K562 (cell line): ENCODE data around the gene SND1. TPM values are rescaled to one million over a fixed set of nuclear protein-coding genes. Genes with fewer than 3 reads are reported as not detected.

Experiments
- BCOR ChIP-seq: fragments of 450-650 bp; IDR thresholded peaks from 2 replicates; pipeline ENCODE4 v1.6.1; 2016
- CCNT2 ChIP-seq: IDR thresholded peaks from 2 replicates; pipeline ENCODE4 v1.6.1; 2011; ENCODE audit warnings: borderline replicate concordance, low read depth, mild to moderate bottlenecking, moderate library complexity, mixed read lengths, low read length; ENCODE audit not compliant: insufficient read length; ENCODE audit errors: extremely low read depth
- CHD4 ChIP-seq: fragments of 200-600 bp; sonication (generic); IDR thresholded peaks from 3 replicates; pipeline ENCODE4 v1.6.1; 2012; ENCODE audit warnings: low read depth, mild to moderate bottlenecking, mixed read lengths, low read length, inconsistent platforms; ENCODE audit not compliant: insufficient read depth, insufficient replicate concordance, poor library complexity, severe bottlenecking
- EP300 ChIP-seq: IDR thresholded peaks from 2 replicates; pipeline ENCODE4 v1.6.1; 2012; ENCODE audit warnings: low read length, improper control_type of control experiment
- ETV1 ChIP-seq: fragments of 450-650 bp; conservative IDR thresholded peaks from 2 replicates; pipeline ENCODE4 v1.6.1; 2016; ENCODE audit warnings: missing genetic modification characterization, control low read depth, low read depth, missing compliant biosample characterization
- GATAD2A ChIP-seq: fragments of 450-650 bp; IDR thresholded peaks from 2 replicates; pipeline ENCODE4 v1.6.1; 2017
- HIVEP1 ChIP-seq: fragments of 250-450 bp; sonication (Bioruptor Pico); IDR thresholded peaks from 2 replicates; pipeline ENCODE4 v1.4.0; 2020; ENCODE audit warnings: mild to moderate bottlenecking
- HLTF ChIP-seq: fragments of 450-650 bp; IDR thresholded peaks from 2 replicates; pipeline ENCODE4 v1.6.1; 2016
- NCOR1 ChIP-seq: fragments of 450-650 bp; IDR thresholded peaks from 2 replicates; pipeline ENCODE4 v1.6.1; 2016; ENCODE audit warnings: mild to moderate bottlenecking, moderate library complexity
- PBX2 ChIP-seq, 2 experiments: IDR thresholded peaks in 1 of 2; conservative IDR thresholded peaks in 1 of 2; 2 replicates each; pipeline ENCODE4 v1.6.1; 2016; ENCODE audit warnings: low read depth in 2 of 2, mild to moderate bottlenecking in 1 of 2, missing compliant biosample characterization in 1 of 2, missing genetic modification characterization in 1 of 2, moderate library complexity in 1 of 2
- RBFOX2 ChIP-seq: fragments of 200-400 bp; formaldehyde crosslinking; IDR thresholded peaks from 2 replicates; pipeline ENCODE4 v1.6.1; 2017; ENCODE audit warnings: low read depth, mild to moderate bottlenecking, low read length, moderate library complexity
- SPI1 ChIP-seq: IDR thresholded peaks from 2 replicates; pipeline ENCODE4 v1.6.1; 2011; ENCODE audit warnings: low read depth, low read length, control low read depth, borderline replicate concordance
- TAF1 ChIP-seq: IDR thresholded peaks from 2 replicates; pipeline ENCODE4 v1.6.1; 2011; ENCODE audit warnings: mild to moderate bottlenecking, low read length, moderate library complexity; ENCODE audit not compliant: insufficient read depth, control insufficient read depth, severe bottlenecking; ENCODE audit errors: extremely low read depth
- TBL1XR1 ChIP-seq, 2 experiments: IDR thresholded peaks; 2 replicates each; pipeline ENCODE4 v1.6.1; 2012; ENCODE audit warnings: improper control_type of control experiment in 2 of 2, low read length in 2 of 2, mild to moderate bottlenecking in 1 of 2
- TCF3 ChIP-seq: sonication (generic); formaldehyde crosslinking; IDR thresholded peaks from 2 replicates; pipeline ENCODE4 v1.4.0; 2020; ENCODE audit warnings: mild to moderate bottlenecking, missing genetic modification reagents
- ZNF384 ChIP-seq: IDR thresholded peaks from 2 replicates; pipeline ENCODE4 v1.6.1; 2012; ENCODE audit warnings: low read depth, low read length, improper control_type of control experiment
- polyA plus RNA-seq, 8 experiments: library from polyadenylated mRNA; depleted of rRNA in 4 of 8; stranded (reverse) in 5 of 8; unstranded in 3 of 8; fragments of >200 nt; fragmentation: Nextera tagmentation in 2 of 8; fragmentation: Illumina TruSeq in 1 of 8; extraction: Ambion mirVana in 2 of 8; extraction: Trizol in 1 of 8; gene quantifications; 2 replicates each; pipeline versions ENCODE4 v1.2.1 to v1.2.3, GENCODE V29; 2011 to 2014; ENCODE audit warnings: inconsistent platforms in 1 of 8, missing spikeins in 1 of 8
- total RNA-seq, 7 experiments: library from RNA; depleted of rRNA in 6 of 7; stranded (reverse); fragments of >200 nt in 6 of 7; fragmentation: Illumina TruSeq in 2 of 7; extraction: Trizol in 2 of 7; gene quantifications; 2 replicates each; pipeline versions ENCODE4 v1.2.1 to v1.2.3, GENCODE V29; 2011 to 2021; ENCODE audit warnings: low replicate concordance in 1 of 7
- TF ChIP-seq, protein P1 (sequence below): fragments of 450-650 bp; IDR thresholded peaks from 2 replicates; pipeline ENCODE4 v1.6.1; 2017; ENCODE audit warnings: antibody characterized with exemption, mild to moderate bottlenecking
- TF ChIP-seq, protein P2 (sequence below): fragments of 250-450 bp; sonication (Bioruptor Pico); IDR thresholded peaks from 2 replicates; pipeline ENCODE4 v1.5.0; 2020; ENCODE audit warnings: mild to moderate bottlenecking, borderline replicate concordance

Gene SND1
- total and polyA plus RNA-seq, 9 of the 15 experiments (the other 6 are each of a cell fraction or from before 2014, with no cell fraction given) = 46.5 to 307 (median 191) TPM

GRCh38 chr7:127892488-127893314, 240.7 kb downstream of the SND1 start (continued):
- TF ChIP-seq, protein P1, sequence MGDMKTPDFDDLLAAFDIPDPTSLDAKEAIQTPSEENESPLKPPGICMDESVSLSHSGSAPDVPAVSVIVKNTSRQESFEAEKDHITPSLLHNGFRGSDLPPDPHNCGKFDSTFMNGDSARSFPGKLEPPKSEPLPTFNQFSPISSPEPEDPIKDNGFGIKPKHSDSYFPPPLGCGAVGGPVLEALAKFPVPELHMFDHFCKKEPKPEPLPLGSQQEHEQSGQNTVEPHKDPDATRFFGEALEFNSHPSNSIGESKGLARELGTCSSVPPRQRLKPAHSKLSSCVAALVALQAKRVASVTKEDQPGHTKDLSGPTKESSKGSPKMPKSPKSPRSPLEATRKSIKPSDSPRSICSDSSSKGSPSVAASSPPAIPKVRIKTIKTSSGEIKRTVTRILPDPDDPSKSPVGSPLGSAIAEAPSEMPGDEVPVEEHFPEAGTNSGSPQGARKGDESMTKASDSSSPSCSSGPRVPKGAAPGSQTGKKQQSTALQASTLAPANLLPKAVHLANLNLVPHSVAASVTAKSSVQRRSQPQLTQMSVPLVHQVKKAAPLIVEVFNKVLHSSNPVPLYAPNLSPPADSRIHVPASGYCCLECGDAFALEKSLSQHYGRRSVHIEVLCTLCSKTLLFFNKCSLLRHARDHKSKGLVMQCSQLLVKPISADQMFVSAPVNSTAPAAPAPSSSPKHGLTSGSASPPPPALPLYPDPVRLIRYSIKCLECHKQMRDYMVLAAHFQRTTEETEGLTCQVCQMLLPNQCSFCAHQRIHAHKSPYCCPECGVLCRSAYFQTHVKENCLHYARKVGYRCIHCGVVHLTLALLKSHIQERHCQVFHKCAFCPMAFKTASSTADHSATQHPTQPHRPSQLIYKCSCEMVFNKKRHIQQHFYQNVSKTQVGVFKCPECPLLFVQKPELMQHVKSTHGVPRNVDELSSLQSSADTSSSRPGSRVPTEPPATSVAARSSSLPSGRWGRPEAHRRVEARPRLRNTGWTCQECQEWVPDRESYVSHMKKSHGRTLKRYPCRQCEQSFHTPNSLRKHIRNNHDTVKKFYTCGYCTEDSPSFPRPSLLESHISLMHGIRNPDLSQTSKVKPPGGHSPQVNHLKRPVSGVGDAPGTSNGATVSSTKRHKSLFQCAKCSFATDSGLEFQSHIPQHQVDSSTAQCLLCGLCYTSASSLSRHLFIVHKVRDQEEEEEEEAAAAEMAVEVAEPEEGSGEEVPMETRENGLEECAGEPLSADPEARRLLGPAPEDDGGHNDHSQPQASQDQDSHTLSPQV = no peak; the same call in 1 of the 2 replicates
- TF ChIP-seq TCF3 (CRISPR knock-in tag) (peak; percentile 96), ZNF384 (no peak), TBL1XR1 (IDR thresholded peaks at IDR 0.05; ENCODE audit: low read length in 2 of 2) (peak; percentile 61 to 91; a peak in 3 of 4 replicates), HIVEP1 (CRISPR knock-in tag) (0 out of 2 replicates have a peak, but pooled peaks have one; percentile 48), HLTF (peak; percentile 77; the same call in 1 of the 2 replicates), BCOR (peak; percentile 79), PBX2 (CRISPR knock-in tag; IDR thresholded peaks at IDR 0.05; ENCODE audit: low read depth) (no peak), PBX2 (tag; conservative IDR thresholded peaks at IDR 0.05; ENCODE audit: low read depth) (peak; percentile 65), RBFOX2 (no peak), SPI1 (peak; percentile 99), CHD4 (no peak), TAF1 (no peak), CCNT2 (peak; percentile 85), EP300 (peak; percentile 96), ETV1 (tag) (no peak), NCOR1 (peak; percentile 93), GATAD2A (no peak)
- TF ChIP-seq, protein P2, sequence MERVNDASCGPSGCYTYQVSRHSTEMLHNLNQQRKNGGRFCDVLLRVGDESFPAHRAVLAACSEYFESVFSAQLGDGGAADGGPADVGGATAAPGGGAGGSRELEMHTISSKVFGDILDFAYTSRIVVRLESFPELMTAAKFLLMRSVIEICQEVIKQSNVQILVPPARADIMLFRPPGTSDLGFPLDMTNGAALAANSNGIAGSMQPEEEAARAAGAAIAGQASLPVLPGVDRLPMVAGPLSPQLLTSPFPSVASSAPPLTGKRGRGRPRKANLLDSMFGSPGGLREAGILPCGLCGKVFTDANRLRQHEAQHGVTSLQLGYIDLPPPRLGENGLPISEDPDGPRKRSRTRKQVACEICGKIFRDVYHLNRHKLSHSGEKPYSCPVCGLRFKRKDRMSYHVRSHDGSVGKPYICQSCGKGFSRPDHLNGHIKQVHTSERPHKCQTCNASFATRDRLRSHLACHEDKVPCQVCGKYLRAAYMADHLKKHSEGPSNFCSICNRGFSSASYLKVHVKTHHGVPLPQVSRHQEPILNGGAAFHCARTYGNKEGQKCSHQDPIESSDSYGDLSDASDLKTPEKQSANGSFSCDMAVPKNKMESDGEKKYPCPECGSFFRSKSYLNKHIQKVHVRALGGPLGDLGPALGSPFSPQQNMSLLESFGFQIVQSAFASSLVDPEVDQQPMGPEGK (CRISPR knock-in tag) = no peak
